ENCODE data around the gene UBA6.

The UBA6 gene

DNA sequence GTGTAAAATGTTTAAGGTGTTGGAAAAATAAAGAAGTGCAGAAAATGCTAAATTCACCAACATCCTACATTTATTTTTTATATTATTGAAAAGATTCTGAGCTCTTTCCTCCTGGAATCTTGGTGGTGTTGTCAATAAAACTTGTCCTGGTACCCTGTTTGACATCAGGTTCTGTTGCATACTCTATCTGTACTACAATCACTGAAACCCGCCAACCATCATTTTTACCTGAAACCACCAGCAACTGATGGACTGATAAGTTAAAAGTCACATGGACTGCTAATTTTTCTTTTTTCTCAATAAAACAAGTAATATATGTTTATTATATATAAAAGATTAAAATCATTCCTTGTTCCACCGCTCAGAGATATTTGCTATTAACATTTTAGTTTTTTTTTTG lies 119.0 kb downstream of the UBA6 start:
- Histone ChIP-seq H3K4me3 (ENCODE audit: low read length in 2 of 2) (no peak overlapping the region), H3K9me3 (ENCODE audit: control insufficient read depth in 2 of 2, low read length in 2 of 2) (no peaks in the 10 kb centered on the region), H3K27ac (ENCODE audit: low read length) (no peak overlapping the region), H3K9ac (ENCODE audit: low read length in 2 of 2) (no peak overlapping the region), H3K27me3 (ENCODE audit: control insufficient read depth in 1 of 2, insufficient read depth in 2 of 2, low read length in 2 of 2) (no peaks in the 10 kb centered on the region), H3K4me1 (ENCODE audit: control insufficient read depth, insufficient read depth, low read length) (no peaks in the 10 kb centered on the region), H3K36me3 (ENCODE audit: control insufficient read depth in 2 of 2, insufficient read depth in 2 of 2, low read length in 2 of 2) (no peaks in the 10 kb centered on the region)

DNA sequence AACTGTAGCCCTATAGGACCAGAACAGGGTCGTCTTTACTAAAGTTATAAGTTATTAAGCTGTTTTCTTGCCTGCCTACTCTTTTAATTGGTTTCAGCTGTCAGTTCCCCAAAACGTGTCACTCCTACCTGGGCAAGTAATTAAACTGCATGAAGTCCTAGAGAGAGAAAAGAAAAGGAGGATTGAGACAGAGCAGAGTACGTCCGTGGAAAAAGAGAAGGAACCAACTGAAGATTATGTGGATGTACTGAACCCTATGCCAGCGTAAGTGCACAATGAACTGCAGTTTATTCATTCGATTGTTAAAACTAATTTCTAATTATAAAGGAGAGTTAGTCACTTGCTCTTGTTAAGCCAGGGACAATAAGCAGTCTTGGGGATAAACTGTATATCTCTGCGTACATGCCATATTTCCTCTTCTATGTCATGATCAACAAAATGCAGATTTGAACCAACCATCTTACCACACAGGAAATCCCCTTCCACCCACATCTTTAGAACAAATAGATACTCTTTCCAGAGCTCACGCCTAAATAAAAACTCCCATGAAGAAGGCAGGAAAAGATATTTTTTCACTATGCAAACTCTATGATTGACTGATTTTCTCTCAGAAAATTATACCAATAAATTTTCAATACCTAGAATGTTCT lies 119.6 kb downstream of the UBA6 start:
- H3K4me3 ChIP-seq (ENCODE audit: low read length in 2 of 2): no peak overlapping the region
- H3K27me3 ChIP-seq (ENCODE audit: control insufficient read depth in 1 of 2, insufficient read depth in 2 of 2, low read length in 2 of 2): no peaks in the 10 kb centered on the region
- no peaks in the 10 kb centered on the region for H3K9me3 ChIP-seq (ENCODE audit: control insufficient read depth in 2 of 2, low read length in 2 of 2)
- no peaks in the 10 kb centered on the region for H3K36me3 ChIP-seq (ENCODE audit: control insufficient read depth in 2 of 2, insufficient read depth in 2 of 2, low read length in 2 of 2)
- H3K9ac ChIP-seq (ENCODE audit: low read length in 2 of 2): no peak overlapping the region
- H3K27ac ChIP-seq (ENCODE audit: low read length): no peak overlapping the region
- no peaks in the 10 kb centered on the region for H3K4me1 ChIP-seq (ENCODE audit: control insufficient read depth, insufficient read depth, low read length)

DNA sequence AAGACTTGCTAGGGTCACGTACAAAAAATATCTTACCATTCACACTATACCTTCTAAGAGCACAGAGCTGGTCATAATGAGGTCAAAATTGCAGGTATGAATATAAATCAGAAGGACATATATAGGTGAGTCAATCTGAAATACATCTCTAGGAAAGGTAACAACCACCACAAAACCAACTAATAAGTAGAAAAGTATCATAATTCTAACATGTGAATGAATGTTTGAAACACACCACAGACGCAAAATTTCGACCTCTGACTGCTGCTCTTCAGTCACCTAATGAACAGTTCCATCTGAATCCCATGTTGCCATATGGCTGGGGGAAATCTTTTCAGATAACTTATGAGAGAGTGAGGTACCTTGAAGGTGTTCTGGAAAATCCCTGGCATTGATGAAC lies 120.4 kb downstream of the UBA6 start:
- H3K9ac ChIP-seq (ENCODE audit: low read length in 2 of 2): no peak overlapping the region
- H3K36me3 ChIP-seq (ENCODE audit: control insufficient read depth in 2 of 2, insufficient read depth in 2 of 2, low read length in 2 of 2): no peaks in the 10 kb centered on the region
- H3K27me3 ChIP-seq (ENCODE audit: control insufficient read depth in 1 of 2, insufficient read depth in 2 of 2, low read length in 2 of 2): no peaks in the 10 kb centered on the region
- H3K9me3 ChIP-seq (ENCODE audit: control insufficient read depth in 2 of 2, low read length in 2 of 2): no peaks in the 10 kb centered on the region
- H3K4me3 ChIP-seq (ENCODE audit: low read length in 2 of 2): no peak overlapping the region
- H3K4me1 ChIP-seq (ENCODE audit: control insufficient read depth, insufficient read depth, low read length): no peaks in the 10 kb centered on the region
- H3K27ac ChIP-seq (ENCODE audit: low read length): no peak overlapping the region

DNA sequence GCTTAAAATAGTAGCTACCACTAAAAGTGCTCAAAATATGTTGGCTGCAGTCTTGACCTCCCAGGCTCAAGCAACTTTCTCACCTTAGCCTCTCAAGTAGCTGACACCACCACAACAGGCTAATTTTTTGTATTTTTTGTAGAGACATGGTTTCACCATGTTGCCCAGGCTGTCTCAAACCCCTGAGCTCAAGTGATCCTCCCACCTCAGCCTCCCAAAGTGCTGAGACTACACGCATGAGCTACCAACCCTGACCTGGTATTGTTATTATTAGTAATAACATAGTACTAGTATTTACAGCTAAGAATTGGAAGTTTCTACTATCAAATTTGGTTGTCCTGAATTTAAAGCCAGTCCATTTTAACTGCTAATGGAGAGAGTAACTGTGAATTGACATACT lies 124.4 kb downstream of the UBA6 start:
- no peak overlapping the region for H3K4me3 ChIP-seq (ENCODE audit: low read length in 2 of 2)
- no peaks in the 10 kb centered on the region for H3K9me3 ChIP-seq (ENCODE audit: control insufficient read depth in 2 of 2, low read length in 2 of 2)
- H3K9ac ChIP-seq (ENCODE audit: low read length in 2 of 2): no peak overlapping the region
- no peaks in the 10 kb centered on the region for H3K27me3 ChIP-seq (ENCODE audit: control insufficient read depth in 1 of 2, insufficient read depth in 2 of 2, low read length in 2 of 2)
- no peaks in the 10 kb centered on the region for H3K36me3 ChIP-seq (ENCODE audit: control insufficient read depth in 2 of 2, insufficient read depth in 2 of 2, low read length in 2 of 2)
- H3K27ac ChIP-seq (ENCODE audit: low read length): no peak overlapping the region
- no peaks in the 10 kb centered on the region for H3K4me1 ChIP-seq (ENCODE audit: control insufficient read depth, insufficient read depth, low read length)

DNA sequence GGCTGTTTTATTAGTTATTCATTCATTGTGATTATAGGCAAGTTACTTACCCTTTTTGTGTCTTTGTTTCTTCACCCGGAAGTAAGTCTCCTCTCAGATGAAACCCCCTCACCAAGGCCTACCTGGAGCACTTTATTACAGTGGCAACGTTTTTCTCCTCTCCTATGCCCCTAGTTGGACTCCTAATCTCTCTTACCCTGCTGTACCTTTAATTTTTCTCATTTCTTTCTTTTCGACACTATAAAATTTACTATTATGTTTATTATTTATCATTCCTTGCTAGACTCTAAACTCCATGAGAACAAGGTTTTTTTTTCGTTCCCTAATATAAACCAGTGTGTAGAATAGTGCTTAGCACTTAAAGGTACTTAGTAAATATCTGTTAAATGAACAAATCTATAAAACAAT lies 124.9 kb downstream of the UBA6 start:
- H3K4me1 ChIP-seq (ENCODE audit: control insufficient read depth, insufficient read depth, low read length): no peaks in the 10 kb centered on the region
- H3K27me3 ChIP-seq (ENCODE audit: control insufficient read depth in 1 of 2, insufficient read depth in 2 of 2, low read length in 2 of 2): no peaks in the 10 kb centered on the region
- no peak overlapping the region for H3K27ac ChIP-seq (ENCODE audit: low read length)
- H3K36me3 ChIP-seq (ENCODE audit: control insufficient read depth in 2 of 2, insufficient read depth in 2 of 2, low read length in 2 of 2): no peaks in the 10 kb centered on the region
- no peak overlapping the region for H3K4me3 ChIP-seq (ENCODE audit: low read length in 2 of 2)
- H3K9ac ChIP-seq (ENCODE audit: low read length in 2 of 2): no peak overlapping the region
- no peaks in the 10 kb centered on the region for H3K9me3 ChIP-seq (ENCODE audit: control insufficient read depth in 2 of 2, low read length in 2 of 2)

DNA sequence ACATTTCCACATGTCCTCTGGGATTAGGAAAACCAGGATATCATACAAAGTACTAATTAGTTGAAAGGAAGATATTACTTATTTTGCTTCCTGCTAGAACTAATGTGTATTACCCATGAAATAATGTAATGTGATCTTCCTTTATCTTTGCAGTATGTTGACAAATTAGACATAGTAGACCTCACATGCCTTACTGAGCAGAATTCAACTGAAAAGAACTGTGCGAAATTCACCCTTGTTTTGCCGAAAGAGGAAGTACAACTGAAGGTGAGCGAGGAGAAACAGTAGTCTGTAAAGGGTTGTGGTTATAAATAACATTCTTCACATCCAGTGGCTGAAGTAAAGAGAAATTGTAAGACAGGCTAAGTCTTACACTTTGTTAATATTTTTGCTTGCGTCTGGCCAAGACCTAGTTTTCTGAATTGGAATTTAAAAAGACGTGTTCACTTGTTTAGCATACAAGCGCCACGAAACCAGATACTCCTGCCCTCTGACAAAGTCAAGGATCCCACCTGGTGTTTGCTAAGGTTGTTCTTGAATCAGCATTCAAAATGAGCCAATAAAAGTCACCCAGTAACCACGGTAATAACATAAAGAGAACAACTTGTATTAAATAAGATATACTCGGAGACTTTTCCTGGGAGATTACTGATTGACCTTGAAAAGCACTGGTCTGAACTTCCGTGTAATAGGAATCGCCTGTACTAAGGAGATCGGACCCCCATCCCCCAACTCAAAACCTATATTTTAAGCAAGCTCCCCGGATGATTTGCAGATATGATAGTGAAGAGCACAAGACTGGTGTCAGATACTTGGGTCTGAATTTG lies 125.5 kb downstream of the UBA6 start:
- Histone ChIP-seq H3K4me3 (ENCODE audit: low read length in 2 of 2) (no peak overlapping the region), H3K27ac (ENCODE audit: low read length) (no peak overlapping the region), H3K27me3 (ENCODE audit: control insufficient read depth in 1 of 2, insufficient read depth in 2 of 2, low read length in 2 of 2) (no peaks in the 10 kb centered on the region), H3K36me3 (ENCODE audit: control insufficient read depth in 2 of 2, insufficient read depth in 2 of 2, low read length in 2 of 2) (no peaks in the 10 kb centered on the region), H3K9me3 (ENCODE audit: control insufficient read depth in 2 of 2, low read length in 2 of 2) (no peaks in the 10 kb centered on the region), H3K9ac (ENCODE audit: low read length in 2 of 2) (no peak overlapping the region), H3K4me1 (ENCODE audit: control insufficient read depth, insufficient read depth, low read length) (no peaks in the 10 kb centered on the region)

- Histone ChIP-seq H3K36me3 (ENCODE audit: control insufficient read depth in 2 of 2, insufficient read depth in 2 of 2, low read length in 2 of 2) (no peaks in the 10 kb centered on the region), H3K27ac (ENCODE audit: low read length) (no peak overlapping the region), H3K9ac (ENCODE audit: low read length in 2 of 2) (no peak overlapping the region), H3K27me3 (ENCODE audit: control insufficient read depth in 1 of 2, insufficient read depth in 2 of 2, low read length in 2 of 2) (no peaks in the 10 kb centered on the region), H3K4me1 (ENCODE audit: control insufficient read depth, insufficient read depth, low read length) (no peaks in the 10 kb centered on the region), H3K4me3 (ENCODE audit: low read length in 2 of 2) (no peak overlapping the region), H3K9me3 (ENCODE audit: control insufficient read depth in 2 of 2, low read length in 2 of 2) (no peaks in the 10 kb centered on the region)
Observed at GRCh38 chr4:67573193-67573592, 127.8 kb downstream of the UBA6 start.

- Histone ChIP-seq H3K27ac (ENCODE audit: low read length) (no peak overlapping the region), H3K36me3 (ENCODE audit: control insufficient read depth in 2 of 2, insufficient read depth in 2 of 2, low read length in 2 of 2) (no peaks in the 10 kb centered on the region), H3K27me3 (ENCODE audit: control insufficient read depth in 1 of 2, insufficient read depth in 2 of 2, low read length in 2 of 2) (no peaks in the 10 kb centered on the region), H3K9ac (ENCODE audit: low read length in 2 of 2) (no peak overlapping the region), H3K4me1 (ENCODE audit: control insufficient read depth, insufficient read depth, low read length) (no peaks in the 10 kb centered on the region), H3K4me3 (ENCODE audit: low read length in 2 of 2) (no peak overlapping the region), H3K9me3 (ENCODE audit: control insufficient read depth in 2 of 2, low read length in 2 of 2) (no peaks in the 10 kb centered on the region)
Observed at GRCh38 chr4:67571975-67572374, 129.0 kb downstream of the UBA6 start.

DNA sequence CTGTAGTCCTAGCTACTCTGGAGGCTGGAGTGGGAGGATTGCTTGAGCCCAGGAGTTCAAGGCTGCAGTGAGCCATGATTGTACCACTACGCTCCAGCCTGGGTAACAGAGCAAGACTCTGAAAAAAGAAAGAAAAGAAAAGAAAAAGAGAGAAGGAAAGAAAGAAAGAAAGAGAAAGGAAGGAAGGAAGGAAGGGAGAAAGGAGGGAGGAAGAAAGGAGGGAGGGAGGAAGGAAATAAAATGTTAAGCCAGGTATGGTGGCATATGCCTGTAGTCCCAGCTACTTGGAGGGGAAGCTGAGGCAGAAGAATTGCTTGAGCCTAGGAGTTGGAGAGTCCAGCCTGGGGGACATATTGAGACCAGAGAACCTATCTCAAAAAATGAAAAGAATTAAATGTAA lies 130.4 kb downstream of the UBA6 start:
- Histone ChIP-seq H3K27me3 (ENCODE audit: control insufficient read depth in 1 of 2, insufficient read depth in 2 of 2, low read length in 2 of 2) (no peaks in the 10 kb centered on the region), H3K9me3 (ENCODE audit: control insufficient read depth in 2 of 2, low read length in 2 of 2) (no peaks in the 10 kb centered on the region), H3K9ac (ENCODE audit: low read length in 2 of 2) (no peak overlapping the region), H3K4me3 (ENCODE audit: low read length in 2 of 2) (no peak overlapping the region), H3K36me3 (ENCODE audit: control insufficient read depth in 2 of 2, insufficient read depth in 2 of 2, low read length in 2 of 2) (no peaks in the 10 kb centered on the region), H3K27ac (ENCODE audit: low read length) (no peak overlapping the region), H3K4me1 (ENCODE audit: control insufficient read depth, insufficient read depth, low read length) (no peaks in the 10 kb centered on the region)

DNA sequence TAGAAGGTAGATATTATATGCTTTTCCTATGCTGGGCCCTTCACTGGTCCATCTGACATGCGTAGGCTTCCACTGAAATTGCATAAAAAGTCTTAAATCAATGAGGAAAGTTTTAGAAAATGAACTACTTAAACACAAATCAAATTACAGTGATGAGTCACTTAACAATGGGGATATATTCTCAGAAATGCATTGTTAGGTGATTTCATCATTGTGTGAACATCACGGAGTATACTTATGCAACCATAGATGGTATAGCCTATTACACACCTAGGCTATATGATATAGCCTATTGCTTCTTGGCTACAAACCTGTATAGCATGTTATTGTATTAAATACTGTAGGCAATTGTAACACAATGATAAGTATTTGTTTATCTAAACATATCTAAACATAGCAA lies 132.1 kb downstream of the UBA6 start:
- Histone ChIP-seq H3K27ac (ENCODE audit: low read length) (no peak overlapping the region), H3K27me3 (ENCODE audit: control insufficient read depth in 1 of 2, insufficient read depth in 2 of 2, low read length in 2 of 2) (no peaks in the 10 kb centered on the region), H3K4me1 (ENCODE audit: control insufficient read depth, insufficient read depth, low read length) (no peaks in the 10 kb centered on the region), H3K9me3 (ENCODE audit: control insufficient read depth in 2 of 2, low read length in 2 of 2) (no peaks in the 10 kb centered on the region), H3K9ac (ENCODE audit: low read length in 2 of 2) (no peak overlapping the region), H3K4me3 (ENCODE audit: low read length in 2 of 2) (no peak overlapping the region), H3K36me3 (ENCODE audit: control insufficient read depth in 2 of 2, insufficient read depth in 2 of 2, low read length in 2 of 2) (no peaks in the 10 kb centered on the region)

- Histone ChIP-seq H3K4me3 (ENCODE audit: low read length in 2 of 2) (no peak overlapping the region), H3K4me1 (ENCODE audit: control insufficient read depth, insufficient read depth, low read length) (no peaks in the 10 kb centered on the region)
Observed at GRCh38 chr4:67566335-67566734, 134.6 kb downstream of the UBA6 start.

More at GRCh38 chr4:67566335-67566734, 134.6 kb downstream of the UBA6 start:
- H3K36me3 ChIP-seq (ENCODE audit: control insufficient read depth in 2 of 2, insufficient read depth in 2 of 2, low read length in 2 of 2): no peaks in the 10 kb centered on the region
- no peak overlapping the region for H3K27ac ChIP-seq (ENCODE audit: low read length)
- no peaks in the 10 kb centered on the region for H3K9me3 ChIP-seq (ENCODE audit: control insufficient read depth in 2 of 2, low read length in 2 of 2)
- no peak overlapping the region for H3K9ac ChIP-seq (ENCODE audit: low read length in 2 of 2)
- no peaks in the 10 kb centered on the region for H3K27me3 ChIP-seq (ENCODE audit: control insufficient read depth in 1 of 2, insufficient read depth in 2 of 2, low read length in 2 of 2)

Measured in stomach smooth muscle (tissue), 2 donors.